SK-N-SH (cell line): ENCODE measurements around the gene PRSS1. TPM values are rescaled to one million over a fixed set of nuclear protein-coding genes. Genes with fewer than 3 reads are reported as not detected.

Experiments
- CTCF ChIA-PET: fragments of 300-600, 350-600 bp; formaldehyde crosslinking; extraction: SDS; loops from one replicate; lab custom pipeline; 2021; lab: Yijun Ruan, JAX
- POLR2A ChIA-PET: fragments of 350-600 bp; sonication (Branson Sonifier 250); formaldehyde crosslinking; extraction: SDS; loops from one replicate; lab custom pipeline; 2020; ENCODE audit warnings: antibody characterized with exemption, inconsistent platforms; lab: Yijun Ruan, JAX
- DNase-seq: peaks from one replicate; pipeline ENCODE4 v3.0.0; 2012
- H2AFZ ChIP-seq: fragments of 200-600 bp; sonication (generic); 2 replicates; pipeline ENCODE4 v1.8.1; 2016; ENCODE audit warnings: antibody characterized with exemption, mild to moderate bottlenecking, low read depth
- H3F3A ChIP-seq: fragments of 200-600 bp; sonication (generic); replicated peaks from 2 replicates; pipeline ENCODE3; 2016; ENCODE audit warnings: antibody characterized with exemption, mild to moderate bottlenecking; ENCODE audit not compliant: insufficient read depth
- H3K27ac ChIP-seq, 2 experiments: fragments of 200-500 bp in 1 of 2; fragments of 200-600 bp in 1 of 2; sonication (Bioruptor generic) in 1 of 2; sonication (generic), shearing (Covaris generic) in 1 of 2; 2 replicates each; pipeline versions ENCODE4 v1.5.1 to v1.6.1; 2014 to 2016; ENCODE audit warnings: low read depth in 2 of 2, inconsistent platforms in 1 of 2, low read length in 1 of 2, mild to moderate bottlenecking in 1 of 2, mixed read lengths in 1 of 2
- H3K27me3 ChIP-seq: fragments of 200-600 bp; sonication (generic), shearing (Covaris generic); 2 replicates; pipeline ENCODE4 v1.6.1; 2016; ENCODE audit warnings: mixed run types; ENCODE audit not compliant: insufficient read depth
- H3K36me3 ChIP-seq, 2 experiments: fragments of 200-500 bp in 1 of 2; fragments of 200-600 bp in 1 of 2; sonication (Bioruptor generic) in 1 of 2; sonication (generic) in 1 of 2; replicated peaks in 1 of 2; 2 replicates each; pipeline versions ENCODE3 to v1.5.1; 2014 to 2016; ENCODE audit warnings: low read length in 1 of 2, mild to moderate bottlenecking in 1 of 2; ENCODE audit not compliant: insufficient read depth in 2 of 2, control insufficient read depth in 1 of 2
- H3K4me1 ChIP-seq, 2 experiments: fragments of 200-500 bp in 1 of 2; fragments of 200-600 bp in 1 of 2; sonication (Bioruptor generic) in 1 of 2; sonication (generic), shearing (Covaris generic) in 1 of 2; 2 replicates each; pipeline versions ENCODE4 v1.5.1 to v1.6.1; 2014 to 2016; ENCODE audit warnings: low read depth in 1 of 2, low read length in 1 of 2, mixed run types in 1 of 2; ENCODE audit not compliant: insufficient read depth in 2 of 2, control insufficient read depth in 1 of 2
- H3K4me2 ChIP-seq: fragments of 200-600 bp; sonication (generic), shearing (Covaris generic); 2 replicates; pipeline ENCODE4 v1.6.1; 2017; ENCODE audit warnings: mixed run types
- H3K4me3 ChIP-seq, 2 experiments: fragments of 200-500 bp in 1 of 2; fragments of 200-600 bp in 1 of 2; sonication (Bioruptor generic) in 1 of 2; sonication (generic), shearing (Covaris generic) in 1 of 2; 2 replicates each; pipeline versions ENCODE4 v1.5.1 to v1.8.1; 2014 to 2016; ENCODE audit warnings: low read depth in 2 of 2, inconsistent platforms in 1 of 2, low read length in 1 of 2, mild to moderate bottlenecking in 1 of 2, mixed read lengths in 1 of 2, moderate library complexity in 1 of 2
- H3K79me2 ChIP-seq: fragments of 200-600 bp; sonication (generic); 2 replicates; pipeline ENCODE4 v1.8.1; 2017; ENCODE audit warnings: mild to moderate bottlenecking; ENCODE audit not compliant: insufficient read depth
- H3K9ac ChIP-seq: fragments of 200-600 bp; sonication (generic); 2 replicates; pipeline ENCODE4 v1.6.1; 2017; ENCODE audit warnings: mixed run types
- H3K9me2 ChIP-seq: fragments of 200-600 bp; sonication (generic); 2 replicates; pipeline ENCODE4 v1.6.1; 2017; ENCODE audit warnings: mixed run types
- H3K9me3 ChIP-seq: fragments of 200-600 bp; sonication (generic); 2 replicates; pipeline ENCODE4 v1.6.1; 2017; ENCODE audit warnings: mixed run types, mild to moderate bottlenecking, moderate library complexity
- H4K20me1 ChIP-seq: fragments of 200-600 bp; sonication (generic); 2 replicates; pipeline ENCODE4 v1.6.1; 2017; ENCODE audit warnings: mild to moderate bottlenecking, mixed run types; ENCODE audit not compliant: insufficient read depth
- ELF1 ChIP-seq: IDR thresholded peaks from 2 replicates; pipeline ENCODE4 v1.4.0; 2012
- EP300 ChIP-seq, 2 experiments: IDR thresholded peaks; 2 replicates each; pipeline versions ENCODE4 v1.4.0 to v1.6.1; 2012; ENCODE audit warnings: borderline replicate concordance in 1 of 2, low read depth in 1 of 2, low read length in 1 of 2
- EZH2phosphoT487 ChIP-seq: fragments of 200-600 bp; sonication (generic); IDR thresholded peaks from 2 replicates; pipeline ENCODE4 v1.6.1; 2017; ENCODE audit warnings: low read depth, mixed run types, mild to moderate bottlenecking, antibody characterized with exemption, moderate library complexity, borderline replicate concordance
- FOXJ3 ChIP-seq: sonication (generic); formaldehyde crosslinking; IDR thresholded peaks from 2 replicates; pipeline ENCODE4 v1.5.1; 2020; ENCODE audit warnings: mild to moderate bottlenecking, missing genetic modification reagents
- FOXM1 ChIP-seq: IDR thresholded peaks from 2 replicates; pipeline ENCODE4 v1.4.0; 2012; ENCODE audit warnings: low read depth, mild to moderate bottlenecking
- GABPA ChIP-seq: IDR thresholded peaks from 2 replicates; pipeline ENCODE4 v1.4.0; 2012; ENCODE audit warnings: low read depth, mild to moderate bottlenecking
- IRF3 ChIP-seq: fragments of 150-350 bp; IDR thresholded peaks from 2 replicates; pipeline ENCODE4 v1.6.1; 2016; ENCODE audit warnings: mild to moderate bottlenecking, low read depth, low read length
- JUND ChIP-seq: IDR thresholded peaks from 2 replicates; pipeline ENCODE4 v1.4.0; 2012
- PBX3 ChIP-seq: IDR thresholded peaks from 2 replicates; pipeline ENCODE4; 2012
- RXRA ChIP-seq: IDR thresholded peaks from 2 replicates; pipeline ENCODE4 v1.4.0; 2012; ENCODE audit warnings: low read depth, mild to moderate bottlenecking, borderline replicate concordance
- SIN3A ChIP-seq: IDR thresholded peaks from 2 replicates; pipeline ENCODE4 v1.6.1; 2012; ENCODE audit warnings: low read depth, mild to moderate bottlenecking, low read length, moderate library complexity, borderline replicate concordance
- SMC3 ChIP-seq: IDR thresholded peaks from 2 replicates; pipeline ENCODE4 v1.6.1; 2012; ENCODE audit warnings: low read depth, low read length, improper control_type of control experiment
- TAF1 ChIP-seq: IDR thresholded peaks from 2 replicates; pipeline ENCODE4 v1.6.1; 2012; ENCODE audit warnings: low read depth, mild to moderate bottlenecking, low read length, moderate library complexity, borderline replicate concordance
- TCF12 ChIP-seq: IDR thresholded peaks from 2 replicates; pipeline ENCODE4 v1.4.0; 2012
- TEAD4 ChIP-seq: IDR thresholded peaks from 2 replicates; pipeline ENCODE4 v1.4.0; 2012; ENCODE audit warnings: mild to moderate bottlenecking, borderline replicate concordance; ENCODE audit not compliant: insufficient read depth
- YY1 ChIP-seq: IDR thresholded peaks from 2 replicates; pipeline ENCODE4 v1.4.0; 2012; ENCODE audit warnings: low read depth, mild to moderate bottlenecking
- WGBS: methylation state at CpG from one replicate; pipeline ENCODE4 v1.1.6; 2017; ENCODE audit warnings: low lambda C conversion rate; 5-methylcytosine and 5-hydroxymethylcytosine counted together
- polyA plus RNA-seq, 3 experiments: library from polyadenylated mRNA; depleted of rRNA; stranded (reverse); fragments of >200 nt; gene quantifications; 2 replicates each; pipeline ENCODE4 v1.2.3, GENCODE V29; 2012
- TF ChIP-seq, protein P1 (sequence below): IDR thresholded peaks from 2 replicates; pipeline ENCODE4 v1.6.1; 2012; ENCODE audit warnings: mild to moderate bottlenecking, low read depth, low read length, moderate library complexity
- TF ChIP-seq, protein P2 (sequence below): IDR thresholded peaks from 2 replicates; pipeline ENCODE4 v1.4.0; 2012; ENCODE audit warnings: low read depth, borderline replicate concordance
- TF ChIP-seq, protein P3 (sequence below): IDR thresholded peaks from 2 replicates; pipeline ENCODE4 v1.4.0; 2012; ENCODE audit warnings: low read depth, borderline replicate concordance
- TF ChIP-seq, protein P4 (sequence below): fragments of 150-350 bp; IDR thresholded peaks from 2 replicates; pipeline ENCODE4 v1.6.1; 2017; ENCODE audit warnings: antibody characterized with exemption, low read length, low read depth, borderline replicate concordance

The PRSS1 gene
- polyA plus RNA-seq, 1 of the 3 experiments (the other 2 are of a cell fraction), result not detected

- Histone ChIP-seq H3K27me3 (no peaks in the 10 kb centered on the region; the same call in 1 of the 2 replicates), H2AFZ (no peak overlapping the region)
- TF ChIP-seq IRF3, result no peak
- no peak for TF ChIP-seq PBX3
- no peak for TF ChIP-seq TAF1
- TF ChIP-seq TCF12, result no peak
- TF ChIP-seq, protein P1, sequence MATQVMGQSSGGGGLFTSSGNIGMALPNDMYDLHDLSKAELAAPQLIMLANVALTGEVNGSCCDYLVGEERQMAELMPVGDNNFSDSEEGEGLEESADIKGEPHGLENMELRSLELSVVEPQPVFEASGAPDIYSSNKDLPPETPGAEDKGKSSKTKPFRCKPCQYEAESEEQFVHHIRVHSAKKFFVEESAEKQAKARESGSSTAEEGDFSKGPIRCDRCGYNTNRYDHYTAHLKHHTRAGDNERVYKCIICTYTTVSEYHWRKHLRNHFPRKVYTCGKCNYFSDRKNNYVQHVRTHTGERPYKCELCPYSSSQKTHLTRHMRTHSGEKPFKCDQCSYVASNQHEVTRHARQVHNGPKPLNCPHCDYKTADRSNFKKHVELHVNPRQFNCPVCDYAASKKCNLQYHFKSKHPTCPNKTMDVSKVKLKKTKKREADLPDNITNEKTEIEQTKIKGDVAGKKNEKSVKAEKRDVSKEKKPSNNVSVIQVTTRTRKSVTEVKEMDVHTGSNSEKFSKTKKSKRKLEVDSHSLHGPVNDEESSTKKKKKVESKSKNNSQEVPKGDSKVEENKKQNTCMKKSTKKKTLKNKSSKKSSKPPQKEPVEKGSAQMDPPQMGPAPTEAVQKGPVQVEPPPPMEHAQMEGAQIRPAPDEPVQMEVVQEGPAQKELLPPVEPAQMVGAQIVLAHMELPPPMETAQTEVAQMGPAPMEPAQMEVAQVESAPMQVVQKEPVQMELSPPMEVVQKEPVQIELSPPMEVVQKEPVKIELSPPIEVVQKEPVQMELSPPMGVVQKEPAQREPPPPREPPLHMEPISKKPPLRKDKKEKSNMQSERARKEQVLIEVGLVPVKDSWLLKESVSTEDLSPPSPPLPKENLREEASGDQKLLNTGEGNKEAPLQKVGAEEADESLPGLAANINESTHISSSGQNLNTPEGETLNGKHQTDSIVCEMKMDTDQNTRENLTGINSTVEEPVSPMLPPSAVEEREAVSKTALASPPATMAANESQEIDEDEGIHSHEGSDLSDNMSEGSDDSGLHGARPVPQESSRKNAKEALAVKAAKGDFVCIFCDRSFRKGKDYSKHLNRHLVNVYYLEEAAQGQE, result no peak
- TF ChIP-seq, protein P2, sequence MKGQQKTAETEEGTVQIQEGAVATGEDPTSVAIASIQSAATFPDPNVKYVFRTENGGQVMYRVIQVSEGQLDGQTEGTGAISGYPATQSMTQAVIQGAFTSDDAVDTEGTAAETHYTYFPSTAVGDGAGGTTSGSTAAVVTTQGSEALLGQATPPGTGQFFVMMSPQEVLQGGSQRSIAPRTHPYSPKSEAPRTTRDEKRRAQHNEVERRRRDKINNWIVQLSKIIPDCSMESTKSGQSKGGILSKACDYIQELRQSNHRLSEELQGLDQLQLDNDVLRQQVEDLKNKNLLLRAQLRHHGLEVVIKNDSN, result no peak
- no peak for TF ChIP-seq FOXM1
- TF ChIP-seq ELF1, result no peak
- TF ChIP-seq FOXJ3, result no peak
- no peak for TF ChIP-seq YY1
- no peak for TF ChIP-seq EZH2phosphoT487
- TF ChIP-seq, protein P3, sequence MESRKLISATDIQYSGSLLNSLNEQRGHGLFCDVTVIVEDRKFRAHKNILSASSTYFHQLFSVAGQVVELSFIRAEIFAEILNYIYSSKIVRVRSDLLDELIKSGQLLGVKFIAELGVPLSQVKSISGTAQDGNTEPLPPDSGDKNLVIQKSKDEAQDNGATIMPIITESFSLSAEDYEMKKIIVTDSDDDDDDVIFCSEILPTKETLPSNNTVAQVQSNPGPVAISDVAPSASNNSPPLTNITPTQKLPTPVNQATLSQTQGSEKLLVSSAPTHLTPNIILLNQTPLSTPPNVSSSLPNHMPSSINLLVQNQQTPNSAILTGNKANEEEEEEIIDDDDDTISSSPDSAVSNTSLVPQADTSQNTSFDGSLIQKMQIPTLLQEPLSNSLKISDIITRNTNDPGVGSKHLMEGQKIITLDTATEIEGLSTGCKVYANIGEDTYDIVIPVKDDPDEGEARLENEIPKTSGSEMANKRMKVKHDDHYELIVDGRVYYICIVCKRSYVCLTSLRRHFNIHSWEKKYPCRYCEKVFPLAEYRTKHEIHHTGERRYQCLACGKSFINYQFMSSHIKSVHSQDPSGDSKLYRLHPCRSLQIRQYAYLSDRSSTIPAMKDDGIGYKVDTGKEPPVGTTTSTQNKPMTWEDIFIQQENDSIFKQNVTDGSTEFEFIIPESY, result no peak
- no peak for TF ChIP-seq SIN3A
- no peak for TF ChIP-seq RXRA
- TF ChIP-seq EP300 (IDR thresholded peaks at IDR 0.05; ENCODE audit: borderline replicate concordance in 1 of 2, low read depth in 1 of 2, low read length in 1 of 2), result no peak
- TF ChIP-seq TEAD4, result no peak
- TF ChIP-seq JUND, result no peak
- no peak for TF ChIP-seq SMC3
- TF ChIP-seq, protein P4, sequence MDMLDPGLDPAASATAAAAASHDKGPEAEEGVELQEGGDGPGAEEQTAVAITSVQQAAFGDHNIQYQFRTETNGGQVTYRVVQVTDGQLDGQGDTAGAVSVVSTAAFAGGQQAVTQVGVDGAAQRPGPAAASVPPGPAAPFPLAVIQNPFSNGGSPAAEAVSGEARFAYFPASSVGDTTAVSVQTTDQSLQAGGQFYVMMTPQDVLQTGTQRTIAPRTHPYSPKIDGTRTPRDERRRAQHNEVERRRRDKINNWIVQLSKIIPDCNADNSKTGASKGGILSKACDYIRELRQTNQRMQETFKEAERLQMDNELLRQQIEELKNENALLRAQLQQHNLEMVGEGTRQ, result no peak
- TF ChIP-seq GABPA, result no peak
- TF ChIP-seq, all 33 proteins: peak for 0
- no peaks in the 10 kb centered on the region for H3K79me2 ChIP-seq
- no peaks in the 10 kb centered on the region for H3K9me2 ChIP-seq
- no peaks in the 10 kb centered on the region for H4K20me1 ChIP-seq
- no peaks in the 10 kb centered on the region; a peak in 1 of 4 replicates for H3K4me1 ChIP-seq
- WGBS, result 76% methylated on average over 2 of the region's 2 CpGs
- H3K36me3 ChIP-seq, result no peaks in the 10 kb centered on the region
- peaks cover 3% of the 10 kb centered on the region for H3F3A ChIP-seq
- no peak overlapping the region for H3K4me3 ChIP-seq
- ChIA-PET CTCF (interaction anchor here (1.1 to 19.8 kb wide), 5 partner anchors 144 to 294 kb away, joined by 3 to 488 read pairs (median 14); no protein-coding TSS in a partner anchor), POLR2A (no interaction called here)
- no peaks in the 10 kb centered on the region for H3K9me3 ChIP-seq
- H3K27ac ChIP-seq, result no peak overlapping the region
- no peak overlapping the region for H3K4me2 ChIP-seq
- no peak overlapping the region for H3K9ac ChIP-seq
- no peak for DNase-seq
These were observed 28.0 kb downstream of the PRSS1 start for GRCh38 chr7:142777318-142777717.
